K562 (cell line): ENCODE measurements around the gene VPS13C. TPM values are rescaled to one million over a fixed set of nuclear protein-coding genes. Genes with fewer than 3 reads are reported as not detected.

Experiments
- BDP1 ChIP-seq: IDR thresholded peaks from 3 replicates; pipeline ENCODE4 v1.6.1; 2011; ENCODE audit not compliant: insufficient read length, insufficient read depth
- IRF2 ChIP-seq: sonication (generic); formaldehyde crosslinking; IDR thresholded peaks from 2 replicates; pipeline ENCODE4 v1.8.1; 2022; ENCODE audit warnings: mild to moderate bottlenecking, missing genetic modification reagents
- ZNF324 ChIP-seq: fragments of 250-450 bp; sonication (Bioruptor Pico); IDR thresholded peaks from 2 replicates; pipeline ENCODE4 v1.4.0; 2020; ENCODE audit warnings: mild to moderate bottlenecking
- ZNF644 ChIP-seq: fragments of 200-800 bp; sonication (Bioruptor generic); IDR thresholded peaks from 2 replicates; pipeline ENCODE4 v1.6.1; 2016; ENCODE audit warnings: low read depth, missing genetic modification characterization, missing compliant biosample characterization
- polyA plus RNA-seq, 8 experiments: library from polyadenylated mRNA; depleted of rRNA in 4 of 8; stranded (reverse) in 5 of 8; unstranded in 3 of 8; fragments of >200 nt; fragmentation: Nextera tagmentation in 2 of 8; fragmentation: Illumina TruSeq in 1 of 8; extraction: Ambion mirVana in 2 of 8; extraction: Trizol in 1 of 8; gene quantifications; 2 replicates each; pipeline versions ENCODE4 v1.2.1 to v1.2.3, GENCODE V29; 2011 to 2014; ENCODE audit warnings: inconsistent platforms in 1 of 8, missing spikeins in 1 of 8
- total RNA-seq, 7 experiments: library from RNA; depleted of rRNA in 6 of 7; stranded (reverse); fragments of >200 nt in 6 of 7; fragmentation: Illumina TruSeq in 2 of 7; extraction: Trizol in 2 of 7; gene quantifications; 2 replicates each; pipeline versions ENCODE4 v1.2.1 to v1.2.3, GENCODE V29; 2011 to 2021; ENCODE audit warnings: low replicate concordance in 1 of 7
- TF ChIP-seq, protein P1 (sequence below), 2 experiments: fragments of 450-650 bp; formaldehyde crosslinking in 1 of 2; IDR thresholded peaks; 2 replicates each; pipeline versions ENCODE4 v1.4.0 to v1.6.1; 2014 to 2020; ENCODE audit warnings: mild to moderate bottlenecking in 2 of 2, borderline replicate concordance in 1 of 2, low read depth in 1 of 2
- TF ChIP-seq, protein P2 (sequence below): fragments of 250-450 bp; sonication (Bioruptor Pico); IDR thresholded peaks from 2 replicates; pipeline ENCODE4 v1.5.0; 2020; ENCODE audit warnings: mild to moderate bottlenecking
- TF ChIP-seq, protein P3 (sequence below): fragments of 250-450 bp; sonication (Bioruptor Pico); IDR thresholded peaks from 2 replicates; pipeline ENCODE4 v1.8.0; 2021; ENCODE audit warnings: moderate library complexity, mild to moderate bottlenecking, inconsistent platforms
- TF ChIP-seq, protein P4 (sequence below), 2 experiments: fragments of 250-450 bp in 1 of 2; fragments of 450-650 bp in 1 of 2; sonication (Bioruptor Pico) in 1 of 2; IDR thresholded peaks; 2 replicates each; pipeline versions ENCODE4 v1.6.1 to v1.8.0; 2016 to 2021; ENCODE audit warnings: mild to moderate bottlenecking in 2 of 2, moderate library complexity in 2 of 2, missing compliant biosample characterization in 1 of 2, missing genetic modification characterization in 1 of 2

Gene VPS13C
- total and polyA plus RNA-seq, 9 of the 15 experiments (the other 6 are each of a cell fraction or from before 2014, with no cell fraction given), result 5.2 to 32.3 (median 15.7) TPM

DNA sequence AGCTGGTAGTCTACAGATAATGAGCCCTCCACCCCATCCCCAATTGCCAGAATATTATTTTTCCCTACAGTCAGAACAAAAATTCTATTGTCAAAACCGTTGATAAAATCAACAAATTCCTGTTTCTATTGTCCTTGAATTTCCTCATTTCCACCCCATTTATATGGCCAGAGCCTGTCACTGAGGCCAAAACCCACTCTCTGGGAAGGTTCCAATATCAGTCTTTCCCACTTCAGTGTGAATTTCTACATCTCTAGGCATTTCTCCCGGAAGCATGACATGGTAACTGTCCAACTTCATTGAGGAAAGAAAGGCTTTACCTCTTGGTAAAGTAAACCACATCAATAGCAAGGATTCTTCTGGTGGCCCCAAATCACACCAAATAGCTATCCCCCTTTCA, 48.2 kb upstream of the VPS13C start (continued):
- TF ChIP-seq, protein P1, sequence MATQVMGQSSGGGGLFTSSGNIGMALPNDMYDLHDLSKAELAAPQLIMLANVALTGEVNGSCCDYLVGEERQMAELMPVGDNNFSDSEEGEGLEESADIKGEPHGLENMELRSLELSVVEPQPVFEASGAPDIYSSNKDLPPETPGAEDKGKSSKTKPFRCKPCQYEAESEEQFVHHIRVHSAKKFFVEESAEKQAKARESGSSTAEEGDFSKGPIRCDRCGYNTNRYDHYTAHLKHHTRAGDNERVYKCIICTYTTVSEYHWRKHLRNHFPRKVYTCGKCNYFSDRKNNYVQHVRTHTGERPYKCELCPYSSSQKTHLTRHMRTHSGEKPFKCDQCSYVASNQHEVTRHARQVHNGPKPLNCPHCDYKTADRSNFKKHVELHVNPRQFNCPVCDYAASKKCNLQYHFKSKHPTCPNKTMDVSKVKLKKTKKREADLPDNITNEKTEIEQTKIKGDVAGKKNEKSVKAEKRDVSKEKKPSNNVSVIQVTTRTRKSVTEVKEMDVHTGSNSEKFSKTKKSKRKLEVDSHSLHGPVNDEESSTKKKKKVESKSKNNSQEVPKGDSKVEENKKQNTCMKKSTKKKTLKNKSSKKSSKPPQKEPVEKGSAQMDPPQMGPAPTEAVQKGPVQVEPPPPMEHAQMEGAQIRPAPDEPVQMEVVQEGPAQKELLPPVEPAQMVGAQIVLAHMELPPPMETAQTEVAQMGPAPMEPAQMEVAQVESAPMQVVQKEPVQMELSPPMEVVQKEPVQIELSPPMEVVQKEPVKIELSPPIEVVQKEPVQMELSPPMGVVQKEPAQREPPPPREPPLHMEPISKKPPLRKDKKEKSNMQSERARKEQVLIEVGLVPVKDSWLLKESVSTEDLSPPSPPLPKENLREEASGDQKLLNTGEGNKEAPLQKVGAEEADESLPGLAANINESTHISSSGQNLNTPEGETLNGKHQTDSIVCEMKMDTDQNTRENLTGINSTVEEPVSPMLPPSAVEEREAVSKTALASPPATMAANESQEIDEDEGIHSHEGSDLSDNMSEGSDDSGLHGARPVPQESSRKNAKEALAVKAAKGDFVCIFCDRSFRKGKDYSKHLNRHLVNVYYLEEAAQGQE (IDR thresholded peaks at IDR 0.05; ENCODE audit: borderline replicate concordance), result no peak
- TF ChIP-seq, protein P1 (CRISPR knock-in tag; IDR thresholded peaks at IDR 0.05; ENCODE audit: low read depth), result no peak
- TF ChIP-seq, protein P2, sequence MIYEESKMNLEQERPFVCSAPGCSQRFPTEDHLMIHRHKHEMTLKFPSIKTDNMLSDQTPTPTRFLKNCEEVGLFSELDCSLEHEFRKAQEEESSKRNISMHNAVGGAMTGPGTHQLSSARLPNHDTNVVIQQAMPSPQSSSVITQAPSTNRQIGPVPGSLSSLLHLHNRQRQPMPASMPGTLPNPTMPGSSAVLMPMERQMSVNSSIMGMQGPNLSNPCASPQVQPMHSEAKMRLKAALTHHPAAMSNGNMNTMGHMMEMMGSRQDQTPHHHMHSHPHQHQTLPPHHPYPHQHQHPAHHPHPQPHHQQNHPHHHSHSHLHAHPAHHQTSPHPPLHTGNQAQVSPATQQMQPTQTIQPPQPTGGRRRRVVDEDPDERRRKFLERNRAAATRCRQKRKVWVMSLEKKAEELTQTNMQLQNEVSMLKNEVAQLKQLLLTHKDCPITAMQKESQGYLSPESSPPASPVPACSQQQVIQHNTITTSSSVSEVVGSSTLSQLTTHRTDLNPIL (CRISPR knock-in tag), result no peak
- TF ChIP-seq ZNF324, result no peak
- no peak for TF ChIP-seq BDP1
- no peak for TF ChIP-seq ZNF644 (tag)
- TF ChIP-seq IRF2 (CRISPR knock-in tag), result no peak
- TF ChIP-seq, protein P3, sequence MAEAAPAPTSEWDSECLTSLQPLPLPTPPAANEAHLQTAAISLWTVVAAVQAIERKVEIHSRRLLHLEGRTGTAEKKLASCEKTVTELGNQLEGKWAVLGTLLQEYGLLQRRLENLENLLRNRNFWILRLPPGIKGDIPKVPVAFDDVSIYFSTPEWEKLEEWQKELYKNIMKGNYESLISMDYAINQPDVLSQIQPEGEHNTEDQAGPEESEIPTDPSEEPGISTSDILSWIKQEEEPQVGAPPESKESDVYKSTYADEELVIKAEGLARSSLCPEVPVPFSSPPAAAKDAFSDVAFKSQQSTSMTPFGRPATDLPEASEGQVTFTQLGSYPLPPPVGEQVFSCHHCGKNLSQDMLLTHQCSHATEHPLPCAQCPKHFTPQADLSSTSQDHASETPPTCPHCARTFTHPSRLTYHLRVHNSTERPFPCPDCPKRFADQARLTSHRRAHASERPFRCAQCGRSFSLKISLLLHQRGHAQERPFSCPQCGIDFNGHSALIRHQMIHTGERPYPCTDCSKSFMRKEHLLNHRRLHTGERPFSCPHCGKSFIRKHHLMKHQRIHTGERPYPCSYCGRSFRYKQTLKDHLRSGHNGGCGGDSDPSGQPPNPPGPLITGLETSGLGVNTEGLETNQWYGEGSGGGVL (CRISPR knock-in tag), result no peak
- TF ChIP-seq, protein P4, sequence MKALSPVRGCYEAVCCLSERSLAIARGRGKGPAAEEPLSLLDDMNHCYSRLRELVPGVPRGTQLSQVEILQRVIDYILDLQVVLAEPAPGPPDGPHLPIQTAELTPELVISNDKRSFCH (CRISPR knock-in tag; IDR thresholded peaks at IDR 0.05), result no peak
- TF ChIP-seq, protein P4 (tag; IDR thresholded peaks at IDR 0.05), result no peak
